GM18907 (cell line): ENCODE data around the gene ZNF776.
"Not testable (repeated sequence)": the region's sequence is repeated elsewhere in the genome, so short reads cannot be mapped to it uniquely, and the experiment has no call there.

Experiments
- ATAC-seq: cut with Tn5 transposase; IDR thresholded peaks from one replicate; pipeline ENCODE4 v1.9.1; 2021; ENCODE audit warnings: mild to moderate bottlenecking, moderate library complexity; ENCODE audit not compliant: unreplicated experiment

The ZNF776 gene

DNA sequence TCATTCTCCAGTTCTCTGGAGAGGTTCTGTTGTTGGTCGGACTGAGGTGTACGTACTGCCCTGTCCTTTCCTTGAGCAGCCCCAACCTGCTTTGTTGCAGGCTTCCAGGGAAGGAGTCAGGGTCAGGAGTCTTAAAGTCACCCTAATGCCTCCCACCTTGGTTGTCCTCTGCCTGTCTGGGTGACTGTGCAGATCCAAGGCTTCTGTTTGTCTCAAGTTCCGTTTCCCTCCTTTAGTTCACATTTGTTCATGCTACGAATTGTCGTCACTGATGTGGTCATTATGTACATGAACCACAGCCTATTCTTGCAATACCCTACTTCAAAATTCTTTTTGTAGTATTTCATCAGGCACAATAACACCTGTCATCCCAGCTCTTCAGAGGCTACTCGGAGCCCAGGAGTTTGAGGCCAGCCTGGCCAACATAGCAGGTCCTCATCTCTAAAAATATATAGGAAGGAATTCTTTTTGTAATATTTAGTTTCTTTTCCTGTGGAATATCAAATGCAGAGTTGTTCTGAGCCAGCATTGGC, 30.2 kb downstream of the ZNF776 start:
- ATAC-seq = no peak

DNA sequence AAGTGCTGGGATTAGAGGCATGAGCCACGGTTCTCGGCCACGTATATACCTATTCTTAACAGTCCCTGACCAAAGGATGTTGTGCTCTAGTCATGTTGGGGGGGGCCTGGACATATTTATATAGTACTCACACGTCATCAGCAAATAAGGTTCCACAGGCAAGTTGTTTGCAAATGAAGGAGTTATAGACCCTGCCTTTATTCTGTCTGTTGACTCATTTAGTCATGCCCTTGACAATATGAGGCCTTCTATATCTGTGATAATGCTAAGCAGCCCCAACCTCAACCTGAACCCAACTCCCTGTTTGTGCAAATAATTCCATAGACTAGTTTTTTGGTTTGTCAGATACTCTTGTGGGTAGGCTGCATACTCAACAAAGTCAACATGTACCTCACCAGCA, 31.7 kb downstream of the ZNF776 start:
- no peak for ATAC-seq

DNA sequence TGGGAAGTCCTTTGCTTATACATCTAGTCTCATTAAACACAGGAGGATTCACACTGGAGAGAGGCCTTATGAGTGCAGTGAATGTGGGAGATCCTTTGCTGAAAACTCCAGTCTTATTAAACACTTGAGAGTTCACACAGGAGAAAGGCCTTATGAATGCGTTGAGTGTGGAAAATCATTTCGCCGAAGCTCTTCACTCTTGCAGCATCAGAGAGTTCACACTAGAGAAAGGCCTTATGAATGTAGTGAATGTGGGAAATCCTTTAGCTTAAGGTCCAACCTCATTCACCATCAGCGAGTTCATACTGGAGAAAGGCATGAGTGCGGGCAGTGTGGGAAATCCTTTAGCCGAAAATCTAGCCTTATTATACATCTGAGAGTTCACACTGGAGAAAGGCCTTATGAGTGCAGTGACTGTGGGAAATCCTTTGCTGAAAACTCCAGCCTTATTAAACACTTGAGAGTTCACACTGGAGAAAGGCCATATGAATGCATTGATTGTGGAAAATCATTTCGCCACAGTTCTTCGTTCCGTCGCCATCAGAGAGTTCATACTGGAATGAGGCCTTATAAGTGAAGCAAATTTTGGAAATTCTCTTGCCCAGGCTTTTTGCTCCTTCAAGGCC, 32.7 kb downstream of the ZNF776 start:
- ATAC-seq = no peak

DNA sequence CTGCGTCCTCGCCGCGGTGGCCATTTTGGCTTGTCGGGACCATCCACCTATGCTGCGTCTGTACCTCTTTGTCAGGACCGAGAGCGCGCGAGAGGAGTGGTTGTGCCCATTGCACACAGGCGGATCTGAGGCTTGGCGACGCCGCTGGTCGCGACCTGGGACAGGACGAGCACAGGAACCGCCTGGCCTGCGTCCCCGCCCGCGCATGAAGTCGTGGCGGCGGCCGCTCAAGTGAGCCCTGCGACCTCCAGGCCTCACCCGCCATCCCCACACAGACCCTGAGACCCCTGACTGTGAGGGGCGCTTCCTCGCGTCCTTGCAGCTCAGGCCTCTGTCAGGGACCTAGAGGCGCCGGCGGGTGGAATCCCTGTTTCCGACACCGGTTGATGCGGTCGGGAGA, 39.7 kb downstream of the ZNF776 start:
- no peak for ATAC-seq

DNA sequence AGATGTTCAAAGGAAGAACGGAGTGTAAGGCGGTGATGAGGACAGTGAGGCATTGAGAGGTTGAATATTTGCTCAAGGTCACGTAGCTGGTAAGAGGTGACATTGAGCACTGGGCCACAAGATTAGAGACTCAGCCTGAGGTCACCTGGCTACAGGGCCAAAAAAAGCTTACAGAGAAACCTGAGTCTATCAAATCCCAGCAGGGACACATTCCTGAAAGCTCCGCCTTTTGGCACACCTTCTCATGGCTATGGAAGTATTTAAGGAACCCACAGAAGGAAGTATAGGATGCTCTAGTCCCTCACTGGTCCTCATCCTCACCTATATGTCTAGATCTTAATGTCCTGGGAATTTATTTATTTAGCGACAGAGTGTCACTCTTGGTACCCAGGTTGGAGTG, 40.3 kb downstream of the ZNF776 start:
- ATAC-seq = no peak

DNA sequence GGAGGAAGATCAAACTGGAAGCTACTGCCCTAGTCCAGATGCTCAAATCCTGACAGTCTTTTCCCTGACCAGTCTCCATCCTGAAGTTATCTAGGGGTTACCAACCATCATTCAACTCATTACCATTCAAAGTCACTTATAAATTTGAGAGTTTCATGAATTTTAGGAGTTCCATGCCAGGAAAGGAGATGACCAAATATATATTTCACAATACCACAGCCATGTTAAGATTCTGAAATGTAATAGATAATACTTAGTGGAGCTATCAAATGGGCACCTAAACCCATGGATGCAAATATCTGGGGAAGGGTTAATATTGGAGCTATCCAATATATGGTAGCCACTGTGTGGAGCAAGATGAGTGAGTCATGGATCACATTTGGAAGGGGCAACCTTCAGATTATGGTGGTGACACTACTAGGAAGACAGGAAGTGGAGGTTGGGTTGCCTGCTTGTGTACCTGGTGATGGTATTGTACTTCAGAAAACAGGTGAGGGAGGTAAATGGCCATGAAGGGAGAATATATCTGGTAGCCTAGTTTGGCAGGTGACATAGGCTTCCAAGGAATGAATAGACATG, 41.6 kb downstream of the ZNF776 start:
- no peak for ATAC-seq

DNA sequence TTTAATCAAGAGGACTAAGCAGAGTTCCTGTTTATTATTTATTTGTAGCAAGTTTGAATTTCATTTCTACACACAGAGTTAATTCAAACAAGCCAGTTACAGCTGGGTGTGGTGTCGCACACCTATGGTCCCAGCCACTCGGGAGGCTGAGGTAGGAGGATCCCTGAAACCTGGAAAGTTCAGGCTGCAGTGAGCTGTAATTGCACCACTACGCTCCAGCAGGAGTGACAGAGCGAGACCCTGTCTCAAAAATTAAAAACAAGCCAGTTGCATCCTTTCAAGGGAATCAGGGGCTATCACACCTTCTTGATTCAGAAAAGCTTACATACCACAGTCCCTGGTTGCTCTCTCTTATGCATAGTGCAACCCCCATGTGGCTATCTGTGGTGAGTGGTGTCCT, 42.7 kb downstream of the ZNF776 start:
- ATAC-seq = no peak

DNA sequence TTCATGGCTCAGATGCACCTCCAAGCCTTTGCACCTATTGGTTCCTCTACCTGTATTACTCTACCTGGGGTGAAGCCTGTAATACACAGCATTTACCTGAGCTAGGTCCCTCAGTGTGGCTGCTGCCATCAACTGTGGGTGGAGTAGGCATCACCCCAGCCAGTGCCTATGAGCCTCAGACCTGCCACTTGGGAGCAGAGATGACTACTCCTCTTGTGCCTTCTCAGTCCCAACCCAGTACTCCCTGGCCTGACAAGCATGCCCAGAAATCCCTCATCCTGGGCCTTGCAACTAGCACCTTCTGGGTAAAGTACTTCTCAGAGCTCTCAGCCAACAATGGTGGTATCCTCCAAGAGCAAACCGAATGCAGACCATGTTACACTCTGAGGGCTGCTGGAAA, 50.0 kb downstream of the ZNF776 start:
- ATAC-seq = not testable (repeated sequence)

DNA sequence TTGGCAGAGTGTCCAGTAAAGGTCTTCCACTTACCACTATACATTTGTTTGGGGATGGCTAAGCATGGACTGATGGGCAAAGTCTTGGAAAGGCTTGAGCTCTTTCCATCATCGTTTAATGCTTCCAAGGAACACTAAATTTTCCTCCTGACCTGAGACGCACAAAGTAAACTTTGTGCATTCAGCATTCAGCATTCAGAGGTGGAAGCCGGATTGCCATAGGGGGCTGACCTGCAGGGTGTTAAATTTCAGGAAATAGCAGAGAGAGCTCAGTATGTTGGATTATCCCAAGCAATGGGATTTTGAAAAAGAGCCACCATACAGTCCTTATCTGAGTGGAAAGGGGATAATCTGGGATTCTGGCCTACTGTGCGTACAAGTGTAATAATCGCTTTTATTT, 54.1 kb downstream of the ZNF776 start:
- no peak for ATAC-seq

DNA sequence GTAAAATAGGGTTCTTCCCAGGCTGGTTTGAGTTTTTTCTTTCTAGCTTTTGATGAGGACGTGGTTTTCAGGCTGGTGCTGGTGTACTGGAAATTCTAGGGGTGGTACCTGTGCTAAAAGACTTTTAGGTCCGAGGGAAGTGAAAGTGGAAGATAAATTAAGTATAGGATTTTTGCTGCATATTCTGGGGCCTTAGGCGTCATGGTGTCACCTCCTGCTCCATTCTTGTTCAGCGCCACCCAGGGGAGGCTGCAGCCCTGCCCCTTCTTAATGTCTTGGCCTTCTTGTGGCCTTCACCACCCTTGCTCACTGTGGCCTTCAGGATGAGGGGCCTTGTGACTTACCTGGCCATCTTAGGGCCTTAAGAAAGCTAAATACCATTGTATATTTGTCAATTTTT, 55.7 kb downstream of the ZNF776 start:
- no peak for ATAC-seq

DNA sequence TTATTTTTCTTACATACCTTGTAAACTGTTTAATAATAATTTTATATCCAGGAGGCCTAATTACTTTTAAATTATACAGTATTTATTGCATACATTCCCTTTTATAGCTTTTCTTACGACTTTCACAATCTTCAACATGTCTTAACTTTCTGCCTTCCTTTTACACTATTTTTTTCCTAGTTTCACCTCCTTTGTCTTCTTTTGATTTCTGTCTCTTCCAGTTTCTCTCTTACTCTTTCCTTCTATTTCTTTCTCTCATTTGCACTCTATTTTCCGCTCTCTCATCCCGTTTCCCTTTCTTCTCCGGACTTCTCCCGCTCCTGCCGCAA, 56.6 kb downstream of the ZNF776 start:
- no peak for ATAC-seq

DNA sequence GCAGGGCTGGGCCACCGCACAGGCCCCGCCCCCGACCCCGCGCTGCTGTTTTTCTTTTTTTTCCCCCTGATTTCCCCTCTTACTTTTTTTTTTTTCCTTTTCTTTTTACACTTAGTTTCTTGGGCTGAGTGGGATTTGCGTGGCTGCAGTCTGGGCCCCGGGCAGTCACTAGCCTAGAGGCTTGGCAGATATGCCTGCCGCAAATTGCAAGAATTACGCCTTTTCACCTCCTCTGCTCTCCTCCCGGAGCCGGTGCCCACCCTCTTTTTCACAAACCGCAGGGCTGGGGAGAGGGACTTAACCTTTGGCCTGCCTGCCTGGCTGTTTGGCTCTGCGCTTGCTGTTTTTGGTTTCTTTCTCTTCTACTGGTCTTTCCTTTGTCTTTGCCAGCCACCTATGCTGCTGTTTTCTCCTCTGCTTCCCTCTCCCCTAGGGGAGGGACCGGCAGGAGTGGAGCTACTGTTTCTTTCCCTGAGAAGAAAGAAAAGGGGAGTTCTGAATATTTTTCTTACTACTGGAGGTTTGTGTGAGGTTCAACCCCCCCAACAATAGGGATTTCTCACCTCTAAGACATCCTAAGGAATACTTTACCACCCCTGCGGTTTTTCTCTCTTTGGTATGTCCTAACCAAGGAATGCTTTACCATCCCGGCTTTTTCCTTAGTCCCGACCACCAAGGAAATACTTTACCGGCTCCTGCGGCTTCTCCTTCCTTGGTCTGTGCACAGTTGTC, 57.1 kb downstream of the ZNF776 start:
- no peak for ATAC-seq

DNA sequence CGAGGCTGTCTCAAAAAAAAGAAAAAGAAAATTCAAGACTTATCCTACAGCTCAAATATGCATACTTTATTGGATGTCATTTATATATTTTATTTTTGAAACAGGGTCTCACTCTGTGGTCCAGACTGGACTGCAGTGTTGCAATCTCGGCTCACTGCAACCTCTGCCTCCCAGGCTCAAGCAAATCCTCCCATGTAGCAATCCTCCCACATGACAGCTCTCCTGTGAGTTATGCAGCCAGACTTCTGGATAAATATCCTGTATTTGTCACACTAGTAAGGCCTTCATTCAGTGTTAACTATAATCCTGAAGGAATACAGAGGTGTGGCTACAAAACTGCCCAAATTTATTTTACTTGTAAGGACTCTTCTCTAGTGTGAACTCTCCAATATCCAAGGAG, 60.9 kb downstream of the ZNF776 start:
- no peak for ATAC-seq
